Measurements from ENCODE around the gene NEK6.

Gene NEK6

DNA sequence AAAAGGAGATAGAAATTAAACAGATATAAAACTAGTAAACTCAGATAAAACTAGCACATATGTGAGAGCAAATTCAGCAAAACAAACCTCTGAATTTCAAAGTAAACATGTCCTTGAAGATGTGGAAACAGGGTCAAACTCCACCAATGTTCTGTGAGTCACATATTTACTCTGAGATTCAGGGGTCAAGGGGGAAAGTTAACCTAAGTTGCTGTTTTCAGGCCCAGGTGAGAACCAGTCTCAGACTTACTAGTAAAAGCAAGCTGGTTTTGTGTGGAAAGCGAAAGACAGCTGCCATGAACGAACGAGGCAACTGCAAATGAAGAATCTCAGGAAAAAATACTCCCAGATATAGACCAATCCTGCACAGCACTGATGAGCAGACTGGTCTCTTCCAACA, 128.5 kb downstream of the NEK6 start:
- H3K4me3 ChIP-seq (ENCODE audit: control insufficient read depth, low read depth, low read length) = no peak overlapping the region
- TF ChIP-seq, protein P1, sequence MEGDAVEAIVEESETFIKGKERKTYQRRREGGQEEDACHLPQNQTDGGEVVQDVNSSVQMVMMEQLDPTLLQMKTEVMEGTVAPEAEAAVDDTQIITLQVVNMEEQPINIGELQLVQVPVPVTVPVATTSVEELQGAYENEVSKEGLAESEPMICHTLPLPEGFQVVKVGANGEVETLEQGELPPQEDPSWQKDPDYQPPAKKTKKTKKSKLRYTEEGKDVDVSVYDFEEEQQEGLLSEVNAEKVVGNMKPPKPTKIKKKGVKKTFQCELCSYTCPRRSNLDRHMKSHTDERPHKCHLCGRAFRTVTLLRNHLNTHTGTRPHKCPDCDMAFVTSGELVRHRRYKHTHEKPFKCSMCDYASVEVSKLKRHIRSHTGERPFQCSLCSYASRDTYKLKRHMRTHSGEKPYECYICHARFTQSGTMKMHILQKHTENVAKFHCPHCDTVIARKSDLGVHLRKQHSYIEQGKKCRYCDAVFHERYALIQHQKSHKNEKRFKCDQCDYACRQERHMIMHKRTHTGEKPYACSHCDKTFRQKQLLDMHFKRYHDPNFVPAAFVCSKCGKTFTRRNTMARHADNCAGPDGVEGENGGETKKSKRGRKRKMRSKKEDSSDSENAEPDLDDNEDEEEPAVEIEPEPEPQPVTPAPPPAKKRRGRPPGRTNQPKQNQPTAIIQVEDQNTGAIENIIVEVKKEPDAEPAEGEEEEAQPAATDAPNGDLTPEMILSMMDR (conservative IDR thresholded peaks at IDR 0.05; ENCODE audit: control insufficient read depth, insufficient read depth, low read depth, low read length) = no peak
- DNase-seq (ENCODE audit: low read depth) = no peak

DNA sequence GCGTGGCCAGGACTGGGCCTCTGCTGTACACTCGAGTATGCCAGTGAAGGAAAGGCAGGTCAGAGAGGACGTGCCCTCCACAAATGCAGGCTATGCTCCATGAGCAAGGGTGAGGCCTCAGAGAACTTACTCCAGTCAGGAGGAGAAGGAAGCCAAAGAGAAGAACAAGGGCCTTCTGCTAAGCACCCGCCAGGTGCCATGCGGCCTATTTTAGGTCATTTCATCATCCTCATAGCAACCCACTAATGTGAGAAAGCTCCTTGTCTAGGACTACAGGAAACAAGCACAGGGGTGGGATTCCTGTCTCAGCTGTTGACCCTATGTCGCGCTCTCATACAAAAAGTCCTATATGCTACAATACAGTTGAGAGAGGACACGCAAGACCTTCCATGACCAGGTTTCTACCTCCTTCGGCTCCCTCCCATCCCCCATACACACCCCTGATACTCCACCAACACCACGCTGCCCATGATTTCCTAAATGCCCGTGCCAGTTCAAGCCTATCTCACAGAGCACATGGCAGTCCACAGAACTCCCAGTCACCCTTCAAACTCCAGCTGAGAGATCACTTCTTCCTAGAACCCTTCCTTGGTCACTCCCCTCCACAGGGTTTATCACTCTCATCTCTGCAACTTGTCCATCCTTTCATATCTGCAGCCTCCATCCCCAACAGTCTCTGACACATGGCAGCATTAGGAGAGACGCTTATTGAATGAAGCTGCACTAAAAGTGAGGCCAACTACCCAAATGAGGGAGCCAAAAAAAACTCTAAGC, 130.7 kb downstream of the NEK6 start:
- TF ChIP-seq, protein P1 (conservative IDR thresholded peaks at IDR 0.05; ENCODE audit: control insufficient read depth, insufficient read depth, low read depth, low read length) = no peak
- no peak for DNase-seq (ENCODE audit: low read depth)
- no peak overlapping the region for H3K4me3 ChIP-seq (ENCODE audit: control insufficient read depth, low read depth, low read length)

DNA sequence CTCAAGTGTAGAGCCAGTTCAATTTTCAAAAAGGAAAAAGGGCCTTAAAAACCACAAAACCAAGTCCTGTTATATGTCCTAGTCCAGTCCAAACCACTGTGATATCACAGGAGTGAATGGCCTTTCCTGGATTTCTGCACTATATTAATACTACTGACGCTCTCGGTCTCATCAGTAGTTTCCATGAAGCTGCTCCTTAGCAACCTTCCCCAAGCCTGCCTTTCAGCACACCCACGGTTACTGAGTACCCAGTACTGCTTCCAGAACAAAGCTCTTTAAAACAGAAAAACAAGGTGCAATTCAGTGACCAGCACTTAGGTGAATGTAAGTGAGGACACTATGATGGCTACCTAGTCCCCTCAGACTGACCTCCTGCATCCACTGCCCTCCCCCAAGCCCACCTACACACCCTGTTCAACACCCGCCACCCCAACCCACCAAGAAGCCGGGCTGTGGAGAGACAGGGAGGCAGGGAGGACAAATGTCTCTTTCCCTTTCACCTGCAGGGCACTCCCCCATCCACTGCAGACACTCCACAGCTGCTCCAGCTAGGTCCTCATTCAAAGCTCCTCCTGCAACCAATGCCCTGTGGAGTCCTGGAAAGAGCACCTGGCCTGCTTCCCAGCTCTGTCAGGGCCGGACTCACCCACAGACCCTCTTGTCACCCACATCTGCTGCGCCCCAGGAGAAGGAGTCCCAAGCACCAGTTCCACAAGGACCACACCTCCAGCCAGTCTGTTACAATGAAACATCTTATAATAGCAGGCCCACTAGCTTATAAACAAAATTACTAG, 131.6 kb downstream of the NEK6 start:
- no peak for DNase-seq (ENCODE audit: low read depth)
- TF ChIP-seq, protein P1 (conservative IDR thresholded peaks at IDR 0.05; ENCODE audit: control insufficient read depth, insufficient read depth, low read depth, low read length) = no peak
- H3K4me3 ChIP-seq (ENCODE audit: control insufficient read depth, low read depth, low read length) = no peak overlapping the region

DNA sequence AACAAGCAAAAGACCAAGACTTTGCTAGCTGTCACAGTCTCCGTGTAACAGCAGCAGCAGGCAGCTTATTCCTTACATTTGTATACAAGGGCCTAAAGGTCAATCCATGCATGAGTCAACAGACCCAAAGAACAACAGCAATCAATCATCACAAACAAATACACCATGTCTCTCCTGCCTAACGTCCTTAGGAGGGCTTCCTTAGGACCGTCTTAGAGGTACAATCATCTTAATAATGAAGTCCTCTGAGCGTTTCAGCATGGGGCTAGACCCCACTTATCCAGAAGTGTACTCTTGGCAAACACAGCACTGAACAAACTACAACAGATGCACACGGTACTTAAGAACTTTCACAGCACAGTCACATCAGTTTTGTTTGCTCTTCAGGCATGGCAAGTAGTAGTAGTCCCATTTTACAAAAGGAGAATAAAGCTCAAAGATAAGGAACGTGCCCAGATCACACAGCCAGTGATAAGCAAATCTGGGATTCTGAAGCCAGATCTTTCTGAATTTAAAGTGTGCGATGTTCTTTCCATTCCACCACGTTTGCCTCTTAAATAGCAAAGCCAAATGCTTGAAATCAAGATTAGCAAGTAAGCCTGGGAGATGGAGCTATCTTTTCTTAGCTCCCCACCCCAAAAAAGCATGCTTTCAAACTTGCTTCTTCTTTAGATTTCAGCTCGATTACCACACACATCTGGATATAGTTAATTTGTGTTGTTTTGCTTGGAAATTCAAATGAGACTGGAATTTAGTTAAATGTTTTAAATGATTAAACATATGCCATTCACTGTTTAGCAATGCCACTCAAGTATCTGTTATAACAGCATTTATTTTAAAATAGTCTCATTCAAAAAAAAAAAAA, 133.3 kb downstream of the NEK6 start:
- DNase-seq (ENCODE audit: low read depth) = peak; percentile 83
- peak overlapping the region; percentile 11 for H3K4me3 ChIP-seq (ENCODE audit: control insufficient read depth, low read depth, low read length)
- TF ChIP-seq, protein P1 (conservative IDR thresholded peaks at IDR 0.05; ENCODE audit: control insufficient read depth, insufficient read depth, low read depth, low read length) = no peak

DNA sequence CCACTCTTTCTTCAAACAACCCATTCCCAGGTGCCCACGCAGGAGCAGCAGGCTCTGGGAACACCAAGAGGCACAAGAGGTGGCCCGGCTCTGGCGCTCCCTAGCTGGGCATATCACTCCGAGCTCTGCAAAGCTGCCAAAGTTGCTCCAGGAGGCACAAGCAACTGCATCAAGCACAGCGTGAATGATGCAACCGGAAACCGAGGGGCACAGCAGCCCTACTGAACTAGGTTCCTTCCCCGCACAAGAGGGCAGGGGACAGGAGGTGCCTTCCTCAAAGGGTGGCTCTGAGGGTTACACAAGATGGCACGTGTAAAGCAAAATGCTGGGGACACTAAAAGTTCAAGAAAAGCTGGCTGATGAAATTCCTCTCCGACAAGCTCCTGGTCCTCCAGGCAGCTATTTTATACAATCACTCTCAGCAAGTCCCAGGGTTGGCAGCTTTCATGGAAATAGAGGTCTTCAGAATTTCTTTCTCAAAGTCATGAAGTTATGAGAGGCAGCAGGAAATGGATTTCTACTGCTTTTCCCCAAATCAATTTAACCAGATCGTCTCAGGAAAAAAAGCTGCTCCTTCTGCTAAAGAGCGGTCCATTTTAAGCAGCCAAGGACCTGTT, 134.6 kb downstream of the NEK6 start:
- TF ChIP-seq, protein P1 (conservative IDR thresholded peaks at IDR 0.05; ENCODE audit: control insufficient read depth, insufficient read depth, low read depth, low read length) = no peak
- no peak for DNase-seq (ENCODE audit: low read depth)
- no peak overlapping the region for H3K4me3 ChIP-seq (ENCODE audit: control insufficient read depth, low read depth, low read length)

DNA sequence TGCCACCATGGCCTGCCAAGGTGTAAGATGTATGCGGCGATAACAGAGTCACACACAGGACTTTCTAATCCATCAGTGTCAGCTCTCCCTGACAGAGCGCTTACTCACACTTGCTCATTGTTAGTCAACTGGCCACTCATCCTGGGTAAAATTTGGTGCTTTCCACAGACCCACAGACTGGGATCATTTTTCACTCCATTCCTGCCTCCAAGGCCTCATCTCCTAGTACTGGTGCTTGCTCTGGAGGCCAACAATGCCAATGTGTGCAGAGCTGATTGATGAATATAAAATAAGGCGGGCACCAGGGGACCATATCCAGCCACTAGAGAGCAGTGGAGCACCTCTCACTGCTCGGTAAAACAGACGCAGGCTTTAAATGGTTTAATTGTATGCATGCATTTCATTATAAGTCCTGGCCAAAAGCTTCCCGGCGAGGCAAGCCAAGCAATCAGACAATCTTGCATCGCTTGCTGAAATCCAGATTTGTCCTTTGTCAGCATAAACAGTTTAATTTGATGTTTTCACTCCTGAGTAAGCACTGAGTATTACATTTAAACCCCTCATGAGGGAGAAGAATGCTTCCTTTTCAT, 135.2 kb downstream of the NEK6 start:
- peak; percentile 98 for DNase-seq (ENCODE audit: low read depth)
- H3K4me3 ChIP-seq (ENCODE audit: control insufficient read depth, low read depth, low read length) = no peak overlapping the region
- TF ChIP-seq, protein P1 (conservative IDR thresholded peaks at IDR 0.05; ENCODE audit: control insufficient read depth, insufficient read depth, low read depth, low read length) = peak; percentile 59
